IMR-90 (cell line): ENCODE data around the gene CYP26A1. TPM values are rescaled to one million over a fixed set of nuclear protein-coding genes. Genes with fewer than 3 reads are reported as not detected.

Experiments used
- ATAC-seq: fragments of 200-7000 bp; cut with Tn5 transposase; 2 replicates; pipeline ENCODE4 v1.9.1; 2020; ENCODE audit warnings: low read depth, mild to moderate bottlenecking, moderate library complexity
- BruUV-seq: library from RNA; stranded (reverse); fragments of 400-500 nt; replicated peaks from 2 replicates; lab custom pipeline; 2021; lab: Mats Ljungman, UMichigan
- CTCF ChIA-PET: fragments of 300-600 bp; formaldehyde crosslinking; extraction: SDS; loops from one replicate; lab custom pipeline; 2021; ENCODE audit warnings: antibody characterized with exemption; lab: Yijun Ruan, JAX
- POLR2A ChIA-PET: fragments of 300-600 bp; sonication (Branson Sonifier 250); formaldehyde crosslinking; loops from one replicate; lab custom pipeline; 2022; ENCODE audit warnings: antibody characterized with exemption; ENCODE audit not compliant: unreplicated experiment; lab: Charles Lee
- DNase-seq: peaks from one replicate; pipeline ENCODE4 v3.0.0; 2013
- H2AFZ ChIP-seq: replicated peaks from 2 replicates; pipeline ENCODE3; 2013; ENCODE audit warnings: low read length, mild to moderate bottlenecking; ENCODE audit not compliant: poor library complexity
- H2AK5ac ChIP-seq: 2 replicates; pipeline ENCODE4 v1.6.1; 2013; ENCODE audit warnings: low read depth, low read length, inconsistent platforms
- H2AK9ac ChIP-seq: replicated peaks from 2 replicates; pipeline ENCODE3; 2013; ENCODE audit warnings: mild to moderate bottlenecking, low read depth, low read length, moderate library complexity; ENCODE audit not compliant: poor library complexity
- H2BK120ac ChIP-seq: 2 replicates; pipeline ENCODE4 v1.6.1; 2013; ENCODE audit warnings: low read depth, low read length, inconsistent platforms
- H2BK15ac ChIP-seq: 3 replicates; pipeline ENCODE4 v1.6.1; 2013; ENCODE audit warnings: low read depth, low read length, inconsistent platforms
- H2BK20ac ChIP-seq: 2 replicates; pipeline ENCODE4 v1.6.1; 2013; ENCODE audit warnings: low read depth, mild to moderate bottlenecking, inconsistent platforms, low read length, moderate library complexity
- H2BK5ac ChIP-seq: 2 replicates; pipeline ENCODE4 v1.6.1; 2013; ENCODE audit warnings: mild to moderate bottlenecking, low read depth, low read length, inconsistent platforms; ENCODE audit not compliant: poor library complexity, severe bottlenecking
- H3K14ac ChIP-seq: replicated peaks from 2 replicates; pipeline ENCODE4 v1.6.1; 2013; ENCODE audit warnings: low read depth, low read length, inconsistent platforms
- H3K18ac ChIP-seq: 2 replicates; pipeline ENCODE4 v1.6.1; 2013; ENCODE audit warnings: low read depth, low read length, control low read depth
- H3K23ac ChIP-seq: 2 replicates; pipeline ENCODE4 v1.6.1; 2013; ENCODE audit warnings: low read depth, low read length, inconsistent platforms
- H3K27ac ChIP-seq: 2 replicates; pipeline ENCODE4 v1.5.1; 2013; ENCODE audit warnings: mild to moderate bottlenecking, control low read depth, low read length; ENCODE audit not compliant: insufficient read depth
- H3K27me3 ChIP-seq: 2 replicates; pipeline ENCODE4 v1.6.1; 2013; ENCODE audit warnings: low read length; ENCODE audit not compliant: control insufficient read depth, insufficient read depth
- H3K36me3 ChIP-seq: 2 replicates; pipeline ENCODE4 v1.6.1; 2013; ENCODE audit warnings: low read length, mixed read lengths; ENCODE audit not compliant: control insufficient read depth, insufficient read depth
- H3K4ac ChIP-seq: 2 replicates; pipeline ENCODE4 v1.6.1; 2013; ENCODE audit warnings: low read depth, low read length, inconsistent platforms
- H3K4me1 ChIP-seq: 2 replicates; pipeline ENCODE4 v1.6.1; 2013; ENCODE audit warnings: low read length, mixed read lengths; ENCODE audit not compliant: control insufficient read depth, insufficient read depth
- H3K4me2 ChIP-seq: 2 replicates; pipeline ENCODE4 v1.6.1; 2013; ENCODE audit warnings: low read depth, mild to moderate bottlenecking, control low read depth, low read length, moderate library complexity
- H3K4me3 ChIP-seq: 2 replicates; pipeline ENCODE4 v1.5.1; 2013; ENCODE audit warnings: low read depth, mild to moderate bottlenecking, control low read depth, low read length, moderate library complexity; ENCODE audit not compliant: insufficient read depth
- H3K56ac ChIP-seq: 2 replicates; pipeline ENCODE4 v1.6.1; 2013; ENCODE audit warnings: low read length, inconsistent platforms; ENCODE audit not compliant: insufficient read depth; ENCODE audit errors: extremely low read depth
- H3K79me1 ChIP-seq, 2 experiments: 2 replicates each; pipeline ENCODE4 v1.6.1; 2013; ENCODE audit warnings: low read length in 2 of 2, inconsistent platforms in 1 of 2, low read depth in 1 of 2
- H3K9ac ChIP-seq: 2 replicates; pipeline ENCODE4 v1.6.1; 2013; ENCODE audit warnings: low read depth, low read length, control low read depth
- H3K9me1 ChIP-seq: 2 replicates; pipeline ENCODE4 v1.6.1; 2013; ENCODE audit warnings: low read length, inconsistent platforms; ENCODE audit not compliant: insufficient read depth
- H3K9me3 ChIP-seq: 2 replicates; pipeline ENCODE4 v1.6.1; 2013; ENCODE audit warnings: low read length; ENCODE audit not compliant: control insufficient read depth, insufficient read depth
- H4K20me1 ChIP-seq: 2 replicates; pipeline ENCODE4 v1.6.1; 2013; ENCODE audit warnings: low read length, inconsistent platforms; ENCODE audit not compliant: insufficient read depth
- H4K5ac ChIP-seq: 2 replicates; pipeline ENCODE4 v1.6.1; 2013; ENCODE audit warnings: mild to moderate bottlenecking, low read depth, low read length, control low read depth
- H4K8ac ChIP-seq, 2 experiments: 2 replicates each; pipeline ENCODE4 v1.6.1; 2013; ENCODE audit warnings: low read depth in 2 of 2, low read length in 2 of 2, control low read depth in 1 of 2, inconsistent platforms in 1 of 2
- H4K91ac ChIP-seq: 2 replicates; pipeline ENCODE4 v1.6.1; 2013; ENCODE audit warnings: low read depth, low read length, inconsistent platforms; ENCODE audit not compliant: insufficient read depth
- BHLHE40 ChIP-seq: fragments of 150-350 bp; IDR thresholded peaks from 2 replicates; pipeline ENCODE4 v1.6.1; 2016; ENCODE audit warnings: mild to moderate bottlenecking, low read depth, low read length
- CEBPB ChIP-seq: IDR thresholded peaks from 2 replicates; pipeline ENCODE4 v1.6.1; 2012; ENCODE audit warnings: low read depth, low read length, improper control_type of control experiment
- CHD1 ChIP-seq: IDR thresholded peaks from 2 replicates; pipeline ENCODE4 v1.6.1; 2012; ENCODE audit warnings: low read depth, low read length, improper control_type of control experiment
- CTCF ChIP-seq: conservative IDR thresholded peaks from 2 replicates; pipeline ENCODE4 v1.5.1; 2012; ENCODE audit warnings: mild to moderate bottlenecking, low read depth, low read length, improper control_type of control experiment
- ELK1 ChIP-seq: fragments of 150-350 bp; IDR thresholded peaks from 2 replicates; pipeline ENCODE4 v1.6.1; 2016; ENCODE audit warnings: low read depth, mild to moderate bottlenecking, low read length, moderate library complexity, borderline replicate concordance
- FOS ChIP-seq: fragments of 150-350 bp; IDR thresholded peaks from 2 replicates; pipeline ENCODE4 v1.6.1; 2016; ENCODE audit warnings: low read depth, low read length
- MAFK ChIP-seq: IDR thresholded peaks from 2 replicates; pipeline ENCODE4 v1.6.1; 2012; ENCODE audit warnings: low read depth, low read length, improper control_type of control experiment
- MAZ ChIP-seq: IDR thresholded peaks from 2 replicates; pipeline ENCODE4 v1.6.1; 2012; ENCODE audit warnings: low read depth, mild to moderate bottlenecking, low read length, improper control_type of control experiment, moderate library complexity, borderline replicate concordance
- MXI1 ChIP-seq: IDR thresholded peaks from 2 replicates; pipeline ENCODE4 v1.6.1; 2012; ENCODE audit warnings: low read depth, mild to moderate bottlenecking, low read length, moderate library complexity, borderline replicate concordance
- NFE2L2 ChIP-seq: fragments of 150-350 bp; IDR thresholded peaks from 2 replicates; pipeline ENCODE4 v1.6.1; 2016; ENCODE audit warnings: low read depth, mild to moderate bottlenecking, low read length
- POLR2A ChIP-seq: IDR thresholded peaks from 2 replicates; pipeline ENCODE4 v1.6.1; 2012; ENCODE audit warnings: mild to moderate bottlenecking, low read depth, low read length
- RAD21 ChIP-seq: IDR thresholded peaks from 2 replicates; pipeline ENCODE4 v1.6.1; 2012; ENCODE audit warnings: low read length, improper control_type of control experiment
- RCOR1 ChIP-seq: IDR thresholded peaks from 2 replicates; pipeline ENCODE4 v1.6.1; 2012; ENCODE audit warnings: mild to moderate bottlenecking, low read length, improper control_type of control experiment; ENCODE audit not compliant: insufficient replicate concordance
- RFX5 ChIP-seq: IDR thresholded peaks from 2 replicates; pipeline ENCODE4 v1.8.0; 2012; ENCODE audit warnings: low read depth, mild to moderate bottlenecking, low read length, moderate library complexity
- SMC3 ChIP-seq: fragments of 150-350 bp; IDR thresholded peaks from 2 replicates; pipeline ENCODE4 v1.6.1; 2016; ENCODE audit warnings: low read depth, mild to moderate bottlenecking, antibody characterized with exemption, low read length, moderate library complexity
- USF2 ChIP-seq: fragments of 150-350 bp; IDR thresholded peaks from 2 replicates; pipeline ENCODE4 v1.6.1; 2017; ENCODE audit warnings: mild to moderate bottlenecking, antibody characterized with exemption, low read length, low read depth
- WGBS, 2 experiments: methylation state at CpG; one replicate each; pipeline versions ENCODE4 v1.1.5 to v1.1.7; 2013; ENCODE audit warnings: missing lambda C conversion rate in 2 of 2; ENCODE audit not compliant: insufficient read length in 1 of 2; ENCODE audit errors: extremely low coverage in 2 of 2; 5-methylcytosine and 5-hydroxymethylcytosine counted together
- dilution Hi-C: fragments of 300-500 bp; cut with HindIII; formaldehyde crosslinking; loops from one replicate; pipeline ENCODE4 v1.14.3; 2018; ENCODE audit warnings: low sequenced_read_pairs; ENCODE audit not compliant: unreplicated experiment
- in situ Hi-C: fragments of 300-500 bp; cut with MboI; formaldehyde crosslinking; loops from 3 replicates; pipeline ENCODE4 v1.14.3; 2019; ENCODE audit warnings: low sequenced_read_pairs, inconsistent platforms, mixed read lengths
- intact Hi-C: fragments of 100-400 bp; cut with micrococcal nuclease; formaldehyde crosslinking; loops from 2 replicates; pipeline ENCODE4 v1.10.0; 2022
- polyA plus RNA-seq, 3 experiments: library from polyadenylated mRNA; depleted of rRNA; stranded (reverse); fragments of >200 nt; gene quantifications; 2 replicates each; pipeline ENCODE4 v1.2.3, GENCODE V29; 2012; ENCODE audit warnings: low replicate concordance in 1 of 3
- total RNA-seq: library from RNA; depleted of rRNA; stranded (reverse); fragments of >200 nt; gene quantifications from 2 replicates; pipeline ENCODE4 v1.2.3, GENCODE V29; 2012

CYP26A1 gene
- total and polyA plus RNA-seq, 2 of the 4 experiments (the other 2 are of a cell fraction): 0.15 TPM; not detected in 1

GRCh38 chr10:93039721-93040120 lies 34.0 kb upstream of the CYP26A1 start:
- H3K4me2 ChIP-seq: no peak overlapping the region
- H2AFZ ChIP-seq: no peak overlapping the region
- WGBS, 2 experiments: 0% methylated on average over 2 of the region's 3 CpGs; no CpG with 5 or more reads in 1 of the 2 experiments
- no peaks in the 10 kb centered on the region; the same call in 1 of the 2 replicates for H3K4me1 ChIP-seq
- no peaks in the 10 kb centered on the region for H3K27me3 ChIP-seq
- no peak overlapping the region for H2BK120ac ChIP-seq
- H3K36me3 ChIP-seq: no peaks in the 10 kb centered on the region
- in situ Hi-C loops (no loop called here), dilution Hi-C loops (no loop called here), intact Hi-C loops (loop anchor here (1.0 kb wide), 3 partner anchors 33 to 154 kb away; no protein-coding TSS in a partner anchor)
- no peak overlapping the region for H2AK9ac ChIP-seq
- no peak overlapping the region for H3K4ac ChIP-seq
- H4K91ac ChIP-seq: no peak overlapping the region
- H3K79me1 ChIP-seq: no peaks in the 10 kb centered on the region
- no peaks in the 10 kb centered on the region for H4K20me1 ChIP-seq
- H3K4me3 ChIP-seq: no peak overlapping the region
- no peaks in the 10 kb centered on the region for H3K9me3 ChIP-seq
- CTCF ChIA-PET: interaction anchor here (0.6 to 1.4 kb wide), 3 partner anchors 33 to 132 kb away, joined by 3 read pairs; no protein-coding TSS in a partner anchor
- peak; percentile 46 for DNase-seq
- no peak overlapping the region for H4K5ac ChIP-seq
- BruUV-seq: no TSS peak
- H4K8ac ChIP-seq: no peak overlapping the region
- H2BK20ac ChIP-seq: no peak overlapping the region
- H3K56ac ChIP-seq: no peak overlapping the region
- H3K9ac ChIP-seq: no peak overlapping the region
- H3K27ac ChIP-seq: no peak overlapping the region
- TF ChIP-seq POLR2A: no peak
- TF ChIP-seq RFX5: no peak
- no peak for TF ChIP-seq MAFK
- TF ChIP-seq ELK1: no peak
- TF ChIP-seq FOS: no peak
- no peak for TF ChIP-seq MAZ
- peak; percentile 78 for TF ChIP-seq RAD21
- no peak for TF ChIP-seq CEBPB
- no peak for TF ChIP-seq USF2
- no peak for TF ChIP-seq CHD1
- TF ChIP-seq NFE2L2: no peak
- TF ChIP-seq SMC3: peak; percentile 68
- no peak for TF ChIP-seq BHLHE40
- peak; percentile 69 for TF ChIP-seq CTCF
- no peak for TF ChIP-seq RCOR1
- no peak for TF ChIP-seq MXI1
- H3K14ac ChIP-seq: no peak overlapping the region; the same call in 1 of the 2 replicates
- no peak overlapping the region for H2BK5ac ChIP-seq
- no peak overlapping the region for H3K18ac ChIP-seq
- ATAC-seq: peak; percentile 82
- no peak overlapping the region for H3K23ac ChIP-seq
- no peak overlapping the region for H2AK5ac ChIP-seq
- H2BK15ac ChIP-seq: no peak overlapping the region
- POLR2A ChIA-PET: no interaction called here
- no peaks in the 10 kb centered on the region for H3K9me1 ChIP-seq
